GM20000 (cell line): ENCODE measurements around the gene CMIP.
"Not testable (repeated sequence)": the region's sequence is repeated elsewhere in the genome, so short reads cannot be mapped to it uniquely, and the experiment has no call there.

Source experiments
- DNase-seq: peaks from one replicate; pipeline ENCODE4 v3.0.0; 2012; ENCODE audit warnings: low spot score
- TF ChIP-seq, protein P1 (sequence below): IDR thresholded peaks from 2 replicates; pipeline ENCODE4 v1.5.1; 2012; ENCODE audit warnings: mild to moderate bottlenecking, control low read depth; ENCODE audit errors: extremely low read depth, missing control alignments

The CMIP gene

DNA sequence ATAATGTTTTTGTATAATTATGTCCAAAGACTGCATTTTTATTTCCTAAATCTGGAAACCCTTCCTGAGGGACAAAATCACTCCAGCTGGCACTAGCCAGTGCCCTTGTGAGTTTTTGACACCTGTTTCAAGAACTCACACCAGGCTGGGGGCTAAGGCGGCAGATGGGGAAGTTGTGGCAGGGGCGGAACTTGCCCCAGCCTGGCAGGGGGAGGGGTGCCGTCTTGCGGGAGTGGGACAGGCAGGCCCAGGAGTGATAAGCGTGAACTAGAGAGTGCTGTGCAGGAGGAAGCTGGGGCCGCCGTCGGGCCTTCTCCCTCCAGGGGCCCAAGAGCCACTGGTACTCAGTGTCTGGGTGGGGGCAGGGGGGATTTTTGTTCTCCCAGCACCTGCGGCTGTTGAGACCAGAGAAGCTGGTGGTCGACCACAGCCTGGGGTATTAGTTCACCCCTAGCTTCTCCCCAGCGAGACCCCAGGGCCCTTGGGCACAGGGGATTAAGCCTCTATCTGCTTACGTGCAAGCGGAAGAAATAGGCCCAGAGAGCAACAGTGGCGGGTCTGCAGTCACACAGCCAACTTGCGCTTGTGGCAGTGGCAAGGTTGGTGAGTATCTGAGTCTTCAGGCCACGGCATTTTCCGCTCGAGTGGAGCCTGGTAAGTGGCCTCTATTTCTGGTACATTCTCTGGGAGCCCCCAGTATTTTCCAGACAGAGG lies 294.3 kb downstream of the CMIP start:
- TF ChIP-seq, protein P1, sequence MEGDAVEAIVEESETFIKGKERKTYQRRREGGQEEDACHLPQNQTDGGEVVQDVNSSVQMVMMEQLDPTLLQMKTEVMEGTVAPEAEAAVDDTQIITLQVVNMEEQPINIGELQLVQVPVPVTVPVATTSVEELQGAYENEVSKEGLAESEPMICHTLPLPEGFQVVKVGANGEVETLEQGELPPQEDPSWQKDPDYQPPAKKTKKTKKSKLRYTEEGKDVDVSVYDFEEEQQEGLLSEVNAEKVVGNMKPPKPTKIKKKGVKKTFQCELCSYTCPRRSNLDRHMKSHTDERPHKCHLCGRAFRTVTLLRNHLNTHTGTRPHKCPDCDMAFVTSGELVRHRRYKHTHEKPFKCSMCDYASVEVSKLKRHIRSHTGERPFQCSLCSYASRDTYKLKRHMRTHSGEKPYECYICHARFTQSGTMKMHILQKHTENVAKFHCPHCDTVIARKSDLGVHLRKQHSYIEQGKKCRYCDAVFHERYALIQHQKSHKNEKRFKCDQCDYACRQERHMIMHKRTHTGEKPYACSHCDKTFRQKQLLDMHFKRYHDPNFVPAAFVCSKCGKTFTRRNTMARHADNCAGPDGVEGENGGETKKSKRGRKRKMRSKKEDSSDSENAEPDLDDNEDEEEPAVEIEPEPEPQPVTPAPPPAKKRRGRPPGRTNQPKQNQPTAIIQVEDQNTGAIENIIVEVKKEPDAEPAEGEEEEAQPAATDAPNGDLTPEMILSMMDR, result no peak
- DNase-seq, result no peak

DNA sequence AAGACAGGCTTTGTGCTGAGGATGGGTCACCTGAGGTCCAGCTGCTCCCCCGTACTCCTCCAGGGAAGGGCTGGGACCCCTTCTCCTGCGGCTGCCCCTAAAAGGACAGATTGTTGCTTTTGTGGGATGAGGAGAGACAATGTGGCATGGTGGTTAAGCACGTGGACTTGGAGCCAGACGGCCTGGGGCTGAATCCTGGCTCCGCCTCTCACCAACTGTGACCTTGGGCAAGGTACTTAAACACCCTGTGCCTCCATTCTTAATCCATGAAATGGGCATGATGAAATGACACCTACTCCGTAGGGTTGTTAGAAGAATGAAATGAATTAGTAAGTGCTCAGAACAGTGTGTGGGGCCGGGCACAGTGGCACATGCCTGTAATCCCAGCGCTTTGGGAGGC lies 294.9 kb downstream of the CMIP start:
- DNase-seq, result no peak
- TF ChIP-seq, protein P1, result no peak

DNA sequence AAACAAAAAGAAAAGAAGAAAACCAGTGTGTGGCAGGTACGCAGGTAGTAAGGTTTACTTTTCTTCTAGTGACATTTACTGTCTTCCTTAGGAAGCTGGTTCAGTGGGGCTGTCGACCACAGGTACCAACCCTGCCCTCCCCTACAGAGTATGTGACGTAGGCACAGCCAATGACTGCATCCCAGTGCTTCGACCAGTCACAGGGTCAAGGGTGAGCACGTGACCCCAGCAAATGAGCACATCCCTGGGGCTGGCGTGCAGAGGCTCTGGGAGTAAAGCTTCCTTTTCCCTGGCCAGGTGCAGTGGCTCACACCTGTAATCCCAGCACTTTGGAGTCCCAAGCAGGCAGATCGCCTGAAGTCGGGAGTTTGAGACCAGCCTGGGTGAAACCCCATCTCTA lies 295.6 kb downstream of the CMIP start:
- DNase-seq, result peak; percentile 76
- TF ChIP-seq, protein P1, result no peak

DNA sequence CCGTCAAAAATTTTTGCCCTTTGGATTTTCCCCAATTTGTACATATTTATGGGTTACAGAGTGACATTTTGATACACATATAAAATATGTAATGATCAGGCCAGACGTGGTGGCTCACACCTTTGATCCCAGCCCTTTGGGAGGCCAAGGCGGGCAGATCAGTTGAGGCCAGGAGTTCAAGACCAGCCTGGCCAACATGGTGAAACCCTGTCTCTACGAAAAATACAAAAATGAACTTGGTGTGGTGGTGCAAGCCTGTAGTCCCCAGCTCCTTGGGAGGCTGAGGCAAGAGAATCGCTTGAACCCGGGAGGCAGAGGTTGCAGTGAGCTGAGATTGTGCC lies 296.8 kb downstream of the CMIP start:
- DNase-seq, result not testable (repeated sequence)

DNA sequence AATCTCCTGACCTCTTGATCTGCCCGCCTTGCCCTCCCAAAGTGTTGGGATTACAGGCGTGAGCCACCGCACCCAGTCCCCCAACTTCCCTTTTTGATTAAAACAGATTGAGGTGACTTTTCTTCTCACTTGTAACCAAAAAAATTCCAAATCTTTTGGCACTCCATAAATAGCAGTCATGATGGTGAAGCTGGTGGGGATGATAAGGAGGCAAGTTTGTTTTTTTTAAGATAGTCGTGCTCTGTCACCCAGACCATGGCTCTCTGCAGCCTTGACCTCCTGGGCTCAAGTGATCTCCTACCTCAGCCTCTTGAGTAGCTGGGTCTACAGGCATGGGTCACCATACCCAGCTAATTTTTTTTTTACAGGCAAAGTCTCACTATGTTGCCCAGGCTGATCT lies 299.8 kb downstream of the CMIP start:
- TF ChIP-seq, protein P1, result no peak
- no peak for DNase-seq

DNA sequence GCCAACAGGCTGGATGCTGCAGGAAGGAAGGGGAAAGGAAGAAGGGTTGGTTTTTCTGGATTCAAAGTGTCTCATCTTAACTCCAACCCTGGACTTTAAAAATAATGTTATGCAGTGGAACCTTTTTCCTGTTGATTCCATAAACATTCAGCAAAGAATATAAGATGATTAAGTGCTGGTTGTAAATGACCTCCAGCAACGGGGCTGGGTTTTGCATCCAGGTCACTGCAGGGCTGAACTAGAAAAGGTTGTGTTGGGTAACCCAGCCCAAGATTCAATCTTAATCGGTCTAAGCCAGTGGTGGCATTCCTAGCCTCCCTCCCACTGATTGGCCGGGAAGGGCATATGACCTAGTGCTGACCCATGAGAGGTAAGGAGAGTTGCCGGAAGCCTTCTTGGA lies 300.3 kb downstream of the CMIP start:
- no peak for DNase-seq
- TF ChIP-seq, protein P1, result no peak

DNA sequence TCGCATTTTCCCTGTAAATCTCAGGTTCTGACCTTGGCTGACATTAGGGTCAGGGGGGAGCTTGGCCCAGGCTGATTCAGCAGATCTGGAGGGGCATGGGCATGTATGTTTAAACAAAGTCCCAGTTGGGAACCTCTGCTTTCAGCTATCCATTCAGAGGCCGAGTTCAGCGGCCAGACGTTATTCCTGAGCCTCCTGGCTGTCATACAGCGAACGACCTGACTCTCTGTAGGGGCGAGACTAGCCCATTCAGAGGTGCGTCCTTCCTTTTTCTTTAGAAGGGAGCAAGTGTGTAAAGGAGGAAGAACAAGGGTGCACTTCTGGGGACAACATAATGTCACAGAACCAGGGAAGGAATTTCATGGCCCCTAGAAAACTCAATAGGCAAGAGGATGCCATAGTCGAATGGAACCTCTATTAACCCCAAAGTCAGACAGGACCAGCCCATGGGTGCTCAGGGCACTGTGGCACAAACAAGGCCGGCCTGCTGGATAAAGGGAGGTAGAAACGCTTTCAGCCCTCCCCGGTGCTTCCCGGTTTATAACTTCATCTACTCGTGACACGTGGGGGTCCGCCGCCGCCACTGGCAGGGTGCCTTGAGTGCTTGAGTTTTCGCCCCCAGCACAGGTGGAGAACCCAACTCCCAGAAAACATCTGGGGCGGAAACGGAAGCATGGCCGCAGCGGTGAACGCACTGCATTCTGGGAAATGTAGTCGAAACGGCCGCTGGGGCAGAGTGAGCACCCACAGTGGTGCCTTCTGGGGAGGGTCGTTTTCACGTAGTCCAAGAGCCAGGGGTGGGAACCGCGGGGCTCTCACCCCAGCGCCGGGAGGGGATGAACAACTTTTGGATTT lies 301.3 kb downstream of the CMIP start:
- DNase-seq, result peak; percentile 78
- TF ChIP-seq, protein P1, result no peak

DNA sequence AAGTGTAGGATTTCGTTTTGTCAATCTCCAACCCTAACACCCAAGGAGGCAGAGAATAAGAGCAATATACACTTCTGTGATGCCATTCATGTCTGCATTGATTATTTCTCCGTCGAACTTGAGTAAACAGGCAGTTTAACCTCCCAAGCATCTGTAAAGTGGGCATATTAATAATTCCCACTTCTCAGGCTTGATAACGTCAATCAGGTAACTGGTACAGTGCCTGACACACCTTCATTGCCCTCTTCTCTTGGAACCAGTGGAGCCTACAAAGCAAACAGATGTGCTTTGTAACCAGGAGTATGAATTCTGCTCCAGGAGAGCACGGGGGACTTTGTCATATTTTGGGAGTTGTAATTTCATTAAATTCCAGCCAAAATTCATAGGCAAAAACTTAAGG lies 302.0 kb downstream of the CMIP start:
- DNase-seq, result no peak
- TF ChIP-seq, protein P1, result no peak
